22Rv1 (cell line): ENCODE data around the gene ADCY5.

Source experiments
- H3K27ac ChIP-seq: fragments of 450-650 bp; 2 replicates; pipeline ENCODE4 v1.5.1; 2017
- ZFX ChIP-seq: fragments of 450-650 bp; IDR thresholded peaks from 2 replicates; pipeline ENCODE4 v1.6.1; 2017; ENCODE audit warnings: antibody characterized with exemption, borderline replicate concordance
- TF ChIP-seq, protein P1 (sequence below): fragments of 450-650 bp; IDR thresholded peaks from 2 replicates; pipeline ENCODE4 v1.5.1; 2017; ENCODE audit warnings: mild to moderate bottlenecking

ADCY5 gene

DNA sequence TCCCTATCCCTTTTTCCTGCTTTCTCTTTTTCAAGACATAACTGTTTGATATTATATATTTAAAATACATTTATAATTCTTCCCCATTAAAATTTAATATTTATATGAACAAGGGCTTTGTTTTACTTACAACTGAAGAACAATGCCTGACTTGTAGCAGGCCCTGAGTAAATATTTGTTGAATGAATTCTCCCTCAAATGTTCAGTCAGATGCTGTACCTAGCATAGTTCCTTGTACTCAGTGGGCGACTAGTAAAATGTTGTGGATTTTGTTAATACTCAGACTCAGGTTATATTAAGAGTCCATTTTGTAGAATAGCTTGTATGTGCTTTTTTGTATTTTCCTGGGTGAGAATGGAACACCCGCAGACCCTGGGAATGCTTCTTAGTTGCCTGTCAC is 178.1 kb downstream of the ADCY5 start:
- H3K27ac ChIP-seq: peak overlapping the region; percentile 30
- TF ChIP-seq ZFX: no peak
- TF ChIP-seq, protein P1, sequence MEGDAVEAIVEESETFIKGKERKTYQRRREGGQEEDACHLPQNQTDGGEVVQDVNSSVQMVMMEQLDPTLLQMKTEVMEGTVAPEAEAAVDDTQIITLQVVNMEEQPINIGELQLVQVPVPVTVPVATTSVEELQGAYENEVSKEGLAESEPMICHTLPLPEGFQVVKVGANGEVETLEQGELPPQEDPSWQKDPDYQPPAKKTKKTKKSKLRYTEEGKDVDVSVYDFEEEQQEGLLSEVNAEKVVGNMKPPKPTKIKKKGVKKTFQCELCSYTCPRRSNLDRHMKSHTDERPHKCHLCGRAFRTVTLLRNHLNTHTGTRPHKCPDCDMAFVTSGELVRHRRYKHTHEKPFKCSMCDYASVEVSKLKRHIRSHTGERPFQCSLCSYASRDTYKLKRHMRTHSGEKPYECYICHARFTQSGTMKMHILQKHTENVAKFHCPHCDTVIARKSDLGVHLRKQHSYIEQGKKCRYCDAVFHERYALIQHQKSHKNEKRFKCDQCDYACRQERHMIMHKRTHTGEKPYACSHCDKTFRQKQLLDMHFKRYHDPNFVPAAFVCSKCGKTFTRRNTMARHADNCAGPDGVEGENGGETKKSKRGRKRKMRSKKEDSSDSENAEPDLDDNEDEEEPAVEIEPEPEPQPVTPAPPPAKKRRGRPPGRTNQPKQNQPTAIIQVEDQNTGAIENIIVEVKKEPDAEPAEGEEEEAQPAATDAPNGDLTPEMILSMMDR: no peak

DNA sequence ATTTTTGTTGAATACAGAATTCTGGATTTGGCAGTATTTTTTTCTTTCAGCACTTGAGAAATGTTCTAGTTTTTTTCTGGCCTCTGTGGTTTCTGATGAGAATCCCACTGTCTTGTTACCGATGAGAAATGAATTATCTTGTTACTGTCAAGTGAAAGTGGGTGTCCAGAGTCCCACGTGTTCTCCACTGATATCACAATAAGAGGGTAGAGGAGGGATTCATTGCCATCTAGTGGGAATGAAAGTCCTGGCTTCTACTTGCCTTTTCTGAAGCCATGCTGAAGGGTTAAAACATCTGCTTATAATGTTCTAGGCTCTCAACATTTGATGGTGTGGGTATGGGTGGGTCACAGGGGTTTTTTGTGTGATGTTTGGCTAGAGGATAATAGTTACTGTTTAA is 181.1 kb downstream of the ADCY5 start:
- TF ChIP-seq ZFX: no peak
- TF ChIP-seq, protein P1: no peak
- no peak overlapping the region for H3K27ac ChIP-seq

DNA sequence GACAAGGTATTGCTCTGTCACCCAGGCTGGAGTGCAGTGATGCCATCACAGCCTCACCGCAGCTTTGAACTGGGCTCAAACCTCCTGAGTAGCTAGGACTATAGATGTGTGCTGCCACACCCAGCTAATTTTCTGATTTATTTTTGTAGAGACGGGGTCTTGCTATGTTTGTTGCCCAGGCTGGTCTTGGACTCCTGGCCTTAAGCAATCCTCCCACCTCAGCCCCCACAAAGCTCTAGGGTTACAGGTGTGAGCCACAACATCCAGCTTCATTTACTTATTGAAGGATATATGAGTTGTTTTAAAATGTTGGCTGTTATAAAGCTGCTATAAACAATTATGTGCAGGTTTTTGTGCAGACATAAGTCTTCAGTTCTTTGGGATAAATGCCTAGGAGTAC is 184.9 kb downstream of the ADCY5 start:
- H3K27ac ChIP-seq: no peak overlapping the region
- TF ChIP-seq, protein P1: no peak
- no peak for TF ChIP-seq ZFX

DNA sequence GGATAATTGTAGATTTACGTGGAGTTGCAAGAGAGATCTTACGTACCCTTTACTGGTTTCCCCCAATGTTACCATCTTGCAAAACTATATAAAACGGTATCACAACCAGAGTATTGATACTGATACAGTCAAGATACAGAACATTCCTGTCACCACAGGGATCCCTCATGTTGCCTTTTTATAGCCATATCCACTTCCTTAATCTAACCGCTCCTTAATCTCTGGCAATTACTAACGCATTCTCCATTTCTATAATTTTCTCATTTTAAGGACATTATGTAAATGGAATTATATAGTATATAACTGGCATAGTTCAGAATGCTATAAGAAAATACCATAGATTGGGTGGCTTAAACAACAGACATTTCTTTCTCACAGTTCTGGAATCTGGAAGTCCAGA is 186.0 kb downstream of the ADCY5 start:
- TF ChIP-seq, protein P1: no peak
- TF ChIP-seq ZFX: no peak
- no peak overlapping the region for H3K27ac ChIP-seq

DNA sequence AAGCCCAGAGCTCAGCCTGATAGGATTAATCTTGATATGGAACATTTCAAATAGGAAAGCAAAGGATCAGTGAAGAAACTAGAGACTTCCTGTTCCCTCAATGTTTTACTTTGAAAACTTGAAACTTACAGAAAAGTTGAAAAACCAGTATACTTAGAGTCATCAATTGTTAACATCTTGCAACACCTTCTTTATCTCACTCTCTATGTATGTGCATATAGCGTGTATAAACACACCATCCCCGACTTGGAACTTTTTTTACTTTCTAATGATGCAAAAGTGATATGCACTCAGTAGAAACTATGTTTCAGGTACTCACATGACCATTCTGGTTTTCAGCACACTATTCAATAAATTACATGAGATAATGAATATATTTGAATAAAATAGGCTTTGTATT is 186.7 kb downstream of the ADCY5 start:
- TF ChIP-seq, protein P1: no peak
- TF ChIP-seq ZFX: no peak
- H3K27ac ChIP-seq: no peak overlapping the region

DNA sequence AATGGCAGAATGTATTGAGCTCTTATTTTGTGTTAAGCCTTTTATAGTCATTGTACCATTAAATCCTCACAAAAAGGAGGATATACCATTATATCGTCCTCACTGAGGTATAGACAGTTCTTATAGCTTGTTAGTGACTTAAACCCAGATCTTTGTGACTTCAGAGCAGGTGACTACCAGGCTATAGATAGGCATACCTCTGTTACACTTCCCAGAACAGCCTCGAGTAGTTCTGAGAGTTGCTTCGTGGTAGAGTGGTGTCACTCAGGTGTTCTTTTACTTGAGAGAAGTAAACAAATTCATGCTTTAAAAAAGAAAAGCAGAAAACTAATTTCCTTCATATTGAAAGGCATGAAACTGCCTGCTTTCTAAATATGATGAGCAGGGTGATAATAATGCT is 187.2 kb downstream of the ADCY5 start:
- TF ChIP-seq, protein P1: no peak
- no peak for TF ChIP-seq ZFX

DNA sequence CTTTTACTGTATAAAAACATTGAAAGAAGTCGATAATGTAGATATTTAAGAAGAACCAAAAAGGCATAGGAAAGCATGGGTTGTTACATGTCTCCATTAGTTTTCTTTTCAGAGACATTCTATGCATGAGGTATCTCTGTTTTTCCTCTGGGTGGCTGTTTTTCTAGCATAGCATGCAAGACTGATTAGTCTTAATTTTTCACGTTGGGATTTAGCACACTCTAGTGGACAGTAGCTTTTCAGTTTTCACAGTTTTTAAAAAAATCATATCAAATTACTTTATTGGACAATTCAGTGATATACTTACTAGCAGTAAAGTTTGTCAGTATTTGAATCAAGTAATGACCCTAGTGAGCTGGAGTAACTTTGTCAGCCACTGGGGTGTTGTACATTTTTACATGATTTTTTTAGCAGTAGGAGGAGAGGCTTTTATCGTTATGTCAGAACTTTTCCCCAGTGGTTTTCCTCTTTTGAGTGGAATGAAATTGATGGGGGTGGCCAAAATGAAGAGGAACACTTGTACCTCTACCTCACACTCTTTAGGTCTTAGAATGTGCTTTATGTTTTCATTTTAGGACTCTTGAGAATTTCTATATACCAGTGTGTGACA is 190.0 kb downstream of the ADCY5 start:
- TF ChIP-seq, protein P1: peak; percentile 72
- TF ChIP-seq ZFX: no peak
- H3K27ac ChIP-seq: no peak overlapping the region

More for the DNA sequence above, 187.2 kb downstream of the ADCY5 start:
- no peak overlapping the region for H3K27ac ChIP-seq
